Measurements from ENCODE around the gene SDK2.

Gene SDK2

DNA sequence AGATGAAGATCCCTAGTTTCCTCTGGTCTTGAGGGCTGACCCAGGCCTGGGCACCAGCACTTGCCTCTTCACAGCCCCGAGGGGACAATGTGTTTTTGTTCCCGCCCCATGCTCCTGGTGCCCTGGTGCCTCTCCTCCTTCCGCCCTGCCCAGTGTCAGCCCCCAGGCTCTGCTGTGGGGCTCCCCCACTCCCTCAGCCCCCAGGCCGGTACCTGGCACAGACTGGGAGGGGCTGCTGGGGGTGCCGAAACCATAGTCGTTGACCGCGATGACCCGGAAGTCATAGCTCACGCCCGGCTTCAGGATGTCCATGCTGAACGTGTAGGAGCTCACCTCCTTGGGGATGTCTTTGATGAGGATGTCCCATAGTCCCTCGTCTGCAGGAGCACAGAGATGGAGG, 292.0 kb downstream of the SDK2 start:
- no peaks in the 10 kb centered on the region for H3K4me1 Mint-ChIP-seq
- ATAC-seq (ENCODE audit: low read depth) (no peak), DNase-seq (ENCODE audit: low spot score in 2 of 2) (no peak)
- H3K36me3 Mint-ChIP-seq, result peaks cover 21% of the 10 kb centered on the region
- H3K4me3 Mint-ChIP-seq, result no peak overlapping the region
- no peaks in the 10 kb centered on the region for H3K27me3 Mint-ChIP-seq
- H3K9me3 Mint-ChIP-seq, result no peaks in the 10 kb centered on the region
- no peak overlapping the region for H3K27ac Mint-ChIP-seq

DNA sequence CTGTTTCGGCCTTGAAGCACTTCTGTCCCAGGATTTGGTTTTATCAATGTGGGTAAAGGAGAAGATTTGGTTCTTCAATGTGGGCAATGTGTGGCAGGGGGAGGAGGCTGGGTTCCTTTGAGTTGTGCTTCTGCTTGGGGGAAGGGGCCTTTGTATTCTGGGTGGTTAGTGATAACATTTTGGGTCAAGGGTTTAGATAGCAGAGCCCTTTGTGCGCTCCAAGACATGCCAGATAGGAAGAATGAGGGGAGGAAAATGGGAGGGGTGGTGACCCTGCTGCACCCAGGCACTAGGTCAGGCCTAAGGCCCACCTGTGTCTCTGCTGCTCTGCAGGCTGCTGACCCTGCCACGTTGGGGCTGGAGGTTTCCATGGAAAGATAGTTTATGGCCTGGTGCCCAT, 292.5 kb downstream of the SDK2 start:
- no peak overlapping the region for H3K27ac Mint-ChIP-seq

DNA sequence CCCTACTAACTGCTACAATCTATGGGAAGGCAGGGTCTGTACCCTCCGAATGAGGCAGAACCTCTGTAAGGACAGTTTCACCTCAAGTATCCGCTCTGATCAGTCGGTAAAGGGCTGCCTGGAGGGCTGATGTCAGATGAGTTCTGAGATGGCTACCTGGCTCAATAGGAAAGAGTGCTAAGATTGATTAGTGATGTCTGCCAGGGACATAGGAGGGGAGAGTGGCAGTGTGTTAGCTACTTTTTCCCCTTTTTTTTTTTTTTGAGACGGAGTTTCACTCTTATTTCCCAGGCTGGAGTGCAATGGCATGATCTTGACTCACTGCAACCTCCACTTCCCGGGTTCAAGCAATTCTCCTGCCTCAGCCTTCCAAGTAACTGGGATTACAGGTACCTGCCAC, 293.4 kb downstream of the SDK2 start:
- Mint-ChIP-seq H3K27ac (no peak overlapping the region), H3K4me3 (no peak overlapping the region), H3K4me1 (no peaks in the 10 kb centered on the region), H3K27me3 (no peaks in the 10 kb centered on the region), H3K36me3 (peaks cover 21% of the 10 kb centered on the region), H3K9me3 (no peaks in the 10 kb centered on the region)
- DNase-seq (ENCODE audit: low spot score in 2 of 2), result no peak
- ATAC-seq (ENCODE audit: low read depth), result no peak

More for the DNA sequence above, 292.5 kb downstream of the SDK2 start:
- Mint-ChIP-seq H3K36me3 (peaks cover 21% of the 10 kb centered on the region), H3K27me3 (no peaks in the 10 kb centered on the region), H3K4me1 (no peaks in the 10 kb centered on the region), H3K9me3 (no peaks in the 10 kb centered on the region), H3K4me3 (no peak overlapping the region)
- no peak for ATAC-seq (ENCODE audit: low read depth)
- DNase-seq (ENCODE audit: low spot score in 2 of 2), result no peak

DNA sequence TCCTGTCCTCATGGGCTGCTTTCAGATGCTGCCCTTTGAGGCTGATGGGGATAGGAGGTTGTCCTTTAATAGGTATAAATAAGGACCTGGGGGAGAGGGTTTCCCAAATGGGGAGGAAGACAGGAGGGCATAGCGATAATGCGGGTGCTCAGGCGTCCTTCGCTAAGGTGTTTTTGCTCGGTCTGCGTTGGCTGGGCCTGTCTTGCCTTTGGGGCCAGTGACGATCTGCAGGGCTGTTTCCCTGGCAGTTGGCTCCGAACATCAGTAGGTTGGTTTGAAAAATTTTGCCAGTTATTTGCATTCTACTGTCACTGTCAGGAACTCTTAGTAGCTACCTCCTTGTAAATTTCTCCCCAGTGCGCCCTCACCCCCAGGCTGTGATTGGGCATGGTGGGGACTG, 294.6 kb downstream of the SDK2 start:
- DNase-seq (ENCODE audit: low spot score in 2 of 2) (no peak), ATAC-seq (ENCODE audit: low read depth) (no peak)
- Mint-ChIP-seq H3K36me3 (peaks cover 20% of the 10 kb centered on the region), H3K27ac (no peak overlapping the region), H3K27me3 (no peaks in the 10 kb centered on the region), H3K4me1 (no peaks in the 10 kb centered on the region), H3K4me3 (no peak overlapping the region), H3K9me3 (no peaks in the 10 kb centered on the region)

DNA sequence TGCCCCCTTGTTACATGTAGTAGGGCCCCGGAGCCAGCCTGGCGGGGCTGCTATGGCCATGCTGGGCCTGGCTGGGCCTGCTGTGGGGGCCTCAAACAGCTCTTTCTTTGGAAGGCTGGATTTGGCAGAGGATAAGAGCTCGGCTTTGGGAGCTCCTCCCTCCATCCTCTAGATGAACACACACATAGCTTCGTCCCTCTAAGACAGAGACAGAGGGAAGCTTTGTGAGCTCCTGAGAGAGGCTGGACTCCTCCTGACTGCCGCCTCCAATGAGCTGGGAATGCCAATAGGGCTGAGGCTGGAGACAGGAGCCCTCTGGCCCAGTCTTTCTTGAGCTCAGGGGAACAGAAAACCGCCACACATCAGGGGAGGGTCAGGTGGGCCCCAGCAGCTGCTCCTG, 295.1 kb downstream of the SDK2 start:
- Mint-ChIP-seq H3K27me3 (no peaks in the 10 kb centered on the region), H3K36me3 (peaks cover 19% of the 10 kb centered on the region), H3K27ac (no peak overlapping the region), H3K9me3 (no peaks in the 10 kb centered on the region), H3K4me3 (no peak overlapping the region), H3K4me1 (no peaks in the 10 kb centered on the region)
- ATAC-seq (ENCODE audit: low read depth), result no peak
- no peak for DNase-seq (ENCODE audit: low spot score in 2 of 2)

DNA sequence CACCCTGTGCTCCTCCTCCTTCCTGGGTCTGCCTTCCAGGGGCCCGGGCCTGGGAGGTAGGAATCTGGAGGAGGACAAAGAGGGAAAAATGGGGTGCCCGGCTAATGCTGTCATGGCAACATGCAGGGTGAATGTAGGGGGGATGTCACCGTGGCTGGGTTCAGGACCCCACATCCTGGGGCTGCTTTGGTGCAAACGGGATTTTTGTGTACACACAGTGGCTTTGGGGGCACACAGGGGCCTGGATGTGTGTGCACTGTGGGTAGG, 295.5 kb downstream of the SDK2 start:
- H3K27me3 Mint-ChIP-seq, result no peaks in the 10 kb centered on the region

DNA sequence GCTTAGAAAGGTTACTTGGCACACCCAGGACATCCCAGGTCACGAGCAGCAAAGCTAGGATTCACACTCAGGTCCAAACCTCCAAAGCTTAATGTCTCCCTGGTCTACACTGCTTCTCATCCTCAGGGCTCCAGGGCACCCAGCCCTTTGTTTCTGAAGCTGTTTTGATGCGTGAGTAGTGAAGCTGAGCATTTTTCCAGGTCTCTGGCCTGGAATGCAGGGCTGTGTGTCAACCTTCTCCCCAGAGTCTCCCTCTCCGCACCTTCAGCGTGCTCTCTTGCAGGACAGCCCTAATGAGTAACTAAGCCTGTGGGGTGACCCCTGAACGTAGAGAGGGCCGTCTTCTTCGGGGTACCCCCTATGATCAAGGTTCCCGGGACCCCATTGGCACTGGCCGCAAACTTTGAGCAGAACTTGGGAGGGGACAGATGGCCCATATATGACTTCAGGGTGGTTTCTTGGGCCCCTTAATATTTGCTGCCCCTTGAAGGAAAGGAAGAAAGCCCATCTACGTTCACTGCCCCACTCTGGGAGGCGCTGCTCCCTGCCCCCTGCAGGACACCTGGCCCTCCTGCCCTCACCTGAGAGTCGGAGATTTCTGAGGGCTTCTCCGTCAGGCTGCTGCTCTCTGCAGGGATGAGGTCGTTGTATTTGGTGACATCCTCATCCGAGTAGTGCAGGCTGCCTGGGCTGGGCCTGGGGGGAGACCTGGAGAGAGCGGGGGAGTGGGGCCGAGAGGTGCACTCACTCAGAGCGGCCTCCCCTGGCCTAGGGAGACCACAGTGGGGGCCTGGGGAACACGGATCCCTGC, 296.0 kb downstream of the SDK2 start:
- Mint-ChIP-seq H3K4me1 (no peaks in the 10 kb centered on the region), H3K27me3 (no peaks in the 10 kb centered on the region), H3K4me3 (no peak overlapping the region), H3K9me3 (no peaks in the 10 kb centered on the region), H3K27ac (no peak overlapping the region), H3K36me3 (peaks cover 18% of the 10 kb centered on the region)
- DNase-seq (ENCODE audit: low spot score in 2 of 2) (no peak), ATAC-seq (ENCODE audit: low read depth) (no peak)

More for the DNA sequence above, 295.5 kb downstream of the SDK2 start:
- Mint-ChIP-seq H3K4me3 (no peak overlapping the region), H3K9me3 (no peaks in the 10 kb centered on the region), H3K36me3 (peaks cover 18% of the 10 kb centered on the region), H3K4me1 (no peaks in the 10 kb centered on the region), H3K27ac (no peak overlapping the region)
- DNase-seq (ENCODE audit: low spot score in 2 of 2) (no peak), ATAC-seq (ENCODE audit: low read depth) (no peak)

DNA sequence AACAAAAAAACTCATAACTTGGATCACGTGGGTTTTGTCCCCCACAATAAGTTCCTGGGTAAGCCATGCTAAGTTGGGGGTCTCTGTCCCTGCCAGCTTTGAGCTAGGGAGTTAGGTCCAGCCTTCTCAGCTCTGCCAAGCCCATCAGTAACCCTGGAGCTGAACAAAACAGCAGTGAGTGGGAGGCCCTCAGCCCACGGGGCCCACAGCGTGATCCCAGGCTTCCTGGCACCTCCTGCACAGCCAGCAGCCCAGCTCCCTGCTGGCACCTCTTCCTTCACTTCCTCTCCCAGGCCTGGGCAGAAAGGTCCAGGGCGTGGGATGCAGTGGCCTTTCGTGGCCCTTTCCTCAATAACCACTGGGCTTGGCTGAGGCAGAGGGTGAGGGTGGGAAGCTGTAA, 296.9 kb downstream of the SDK2 start:
- Mint-ChIP-seq H3K27ac (no peak overlapping the region), H3K9me3 (no peaks in the 10 kb centered on the region), H3K4me3 (no peak overlapping the region), H3K27me3 (no peaks in the 10 kb centered on the region), H3K4me1 (no peaks in the 10 kb centered on the region), H3K36me3 (peaks cover 17% of the 10 kb centered on the region)
- DNase-seq (ENCODE audit: low spot score in 2 of 2), result no peak
- no peak for ATAC-seq (ENCODE audit: low read depth)

DNA sequence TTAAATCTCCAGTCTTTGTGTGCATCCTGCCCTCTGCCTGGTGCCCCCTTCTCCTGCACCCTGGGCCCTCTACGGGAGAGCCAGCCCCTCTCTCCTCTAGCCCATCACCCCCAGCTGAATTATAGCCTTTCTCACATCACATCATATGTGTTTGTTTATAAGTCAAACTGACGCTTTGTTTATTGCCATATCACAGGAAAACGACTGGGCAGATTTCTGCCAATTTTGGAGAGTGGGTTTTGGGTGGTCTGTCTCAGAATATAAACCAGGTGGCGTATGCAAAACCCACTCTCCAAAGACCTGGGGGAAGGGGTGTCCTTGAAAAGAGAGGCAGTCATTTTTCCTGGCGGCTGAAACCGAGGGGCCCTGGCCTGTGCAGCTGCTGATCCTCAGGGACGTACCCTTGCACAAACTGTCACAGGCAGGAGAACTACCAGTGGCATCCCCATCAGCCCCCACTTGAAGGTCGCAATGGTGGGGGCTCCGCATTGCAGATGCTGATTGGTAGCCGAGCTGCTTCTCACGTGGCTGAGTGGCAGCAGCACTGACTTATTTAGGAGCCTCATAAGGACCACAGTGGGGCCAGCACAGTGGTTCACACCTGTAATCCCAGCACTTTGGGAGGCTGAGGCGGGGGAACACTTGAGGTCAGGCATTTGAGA, 297.6 kb downstream of the SDK2 start:
- no peak overlapping the region for H3K4me3 Mint-ChIP-seq
- DNase-seq (ENCODE audit: low spot score in 2 of 2) (no peak), ATAC-seq (ENCODE audit: low read depth) (no peak)
- no peaks in the 10 kb centered on the region for H3K9me3 Mint-ChIP-seq
- H3K27ac Mint-ChIP-seq, result no peak overlapping the region
- H3K36me3 Mint-ChIP-seq, result peaks cover 16% of the 10 kb centered on the region
- no peaks in the 10 kb centered on the region for H3K27me3 Mint-ChIP-seq
- H3K4me1 Mint-ChIP-seq, result no peaks in the 10 kb centered on the region

DNA sequence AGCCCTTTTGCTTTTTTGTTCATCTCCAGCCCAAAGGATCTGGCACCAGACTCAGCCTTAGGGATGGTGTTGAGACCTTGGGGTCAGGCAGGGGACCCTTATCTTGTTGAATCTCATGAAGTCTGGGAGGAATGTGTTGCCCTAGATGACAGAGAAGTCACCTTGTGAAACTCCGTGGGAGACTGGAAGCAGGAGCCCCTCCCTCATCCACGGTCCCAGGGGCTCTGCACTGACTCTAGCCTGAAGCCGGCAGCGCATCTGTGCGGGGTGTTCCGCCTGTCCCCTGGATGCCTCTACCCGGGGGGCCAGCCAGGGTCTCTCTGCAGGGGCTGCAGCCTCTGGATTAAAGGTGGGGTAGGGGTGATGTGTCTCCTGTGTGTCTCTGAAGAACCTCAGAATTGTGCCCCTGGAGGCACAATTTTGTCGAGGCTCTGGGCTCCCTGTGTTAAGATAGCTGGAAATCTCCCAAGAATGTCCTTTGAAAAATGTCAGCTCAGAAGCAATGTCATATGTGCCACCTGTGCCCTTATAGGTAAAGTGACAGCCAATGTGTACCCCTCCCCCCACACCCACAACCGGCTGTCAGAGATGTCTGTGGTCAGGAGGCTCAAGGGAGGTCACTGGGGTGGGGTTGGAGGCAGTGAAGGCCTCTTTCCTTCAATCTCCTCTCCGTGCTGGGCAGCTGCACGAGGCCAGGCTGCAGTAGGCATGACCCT, 300.3 kb downstream of the SDK2 start:
- Mint-ChIP-seq H3K27me3 (no peaks in the 10 kb centered on the region), H3K9me3 (no peaks in the 10 kb centered on the region), H3K36me3 (peaks cover 7% of the 10 kb centered on the region), H3K27ac (no peak overlapping the region), H3K4me3 (no peak overlapping the region), H3K4me1 (no peaks in the 10 kb centered on the region)
- ATAC-seq (ENCODE audit: low read depth) (no peak), DNase-seq (ENCODE audit: low spot score in 2 of 2) (no peak)

DNA sequence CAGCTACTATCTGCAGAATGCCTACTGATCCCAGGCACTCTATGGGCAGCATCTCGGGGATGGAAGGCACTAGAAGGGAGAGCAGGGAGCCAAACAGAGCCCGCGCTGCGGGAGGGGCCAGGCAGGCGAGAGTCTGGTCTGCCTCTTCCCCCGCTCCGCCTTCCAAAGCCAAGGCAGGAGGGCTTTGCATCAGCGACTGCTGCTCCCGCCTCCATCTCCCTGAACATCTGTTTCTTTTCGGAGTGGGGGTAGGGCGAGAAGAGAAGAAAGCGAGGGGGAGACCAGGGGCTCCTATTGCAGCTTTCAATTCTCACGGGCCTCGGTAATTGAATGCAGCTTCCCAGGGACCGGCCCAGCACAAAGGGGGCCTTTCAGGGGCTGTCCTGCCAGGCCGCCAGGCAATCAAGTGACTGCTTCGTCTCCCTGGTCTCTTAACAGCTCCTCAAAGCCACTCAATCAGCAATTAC, 301.0 kb downstream of the SDK2 start:
- Mint-ChIP-seq H3K27ac (no peak overlapping the region), H3K4me3 (no peak overlapping the region)
- no peak for DNase-seq (ENCODE audit: low spot score in 2 of 2)

DNA sequence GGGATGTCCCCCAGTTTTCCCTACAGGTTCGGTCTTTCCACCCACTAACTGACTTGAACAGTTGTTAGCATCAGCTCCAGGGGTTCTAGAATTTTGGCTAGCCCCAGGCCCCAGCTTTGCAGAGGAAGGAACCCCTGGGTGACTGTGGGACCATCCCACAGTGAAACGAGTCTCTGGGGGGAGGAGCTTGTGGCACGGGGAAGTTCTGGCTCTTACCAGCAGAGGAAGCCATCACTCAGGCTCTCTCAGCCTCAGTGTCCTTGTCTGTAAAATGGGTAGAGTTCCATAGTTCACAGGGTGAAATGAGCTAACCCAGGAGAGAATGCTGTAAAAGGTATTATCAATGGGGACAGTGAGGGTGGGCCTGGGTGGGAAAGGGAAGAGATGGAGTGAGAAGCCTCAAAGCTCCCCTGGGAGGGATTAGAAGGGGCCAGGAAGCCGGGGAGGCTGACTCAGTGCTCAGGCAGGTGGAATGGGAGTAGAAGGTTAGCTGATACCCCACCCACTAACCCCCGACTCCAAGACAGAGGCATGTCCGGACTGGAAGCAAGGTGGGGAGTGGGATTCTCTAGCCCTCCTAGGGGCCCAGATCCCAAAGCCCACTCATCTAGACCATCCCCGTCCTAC, 301.6 kb downstream of the SDK2 start:
- Mint-ChIP-seq H3K9me3 (no peaks in the 10 kb centered on the region), H3K4me3 (no peak overlapping the region), H3K27me3 (no peaks in the 10 kb centered on the region), H3K4me1 (no peaks in the 10 kb centered on the region), H3K27ac (no peak overlapping the region), H3K36me3 (peaks cover 6% of the 10 kb centered on the region)
- no peak for ATAC-seq (ENCODE audit: low read depth)
- DNase-seq (ENCODE audit: low spot score in 2 of 2), result no peak

More for the DNA sequence above, 301.0 kb downstream of the SDK2 start:
- ATAC-seq (ENCODE audit: low read depth), result no peak
- peaks cover 8% of the 10 kb centered on the region for H3K36me3 Mint-ChIP-seq
- H3K4me1 Mint-ChIP-seq, result no peaks in the 10 kb centered on the region
- no peaks in the 10 kb centered on the region for H3K27me3 Mint-ChIP-seq
- H3K9me3 Mint-ChIP-seq, result no peaks in the 10 kb centered on the region

DNA sequence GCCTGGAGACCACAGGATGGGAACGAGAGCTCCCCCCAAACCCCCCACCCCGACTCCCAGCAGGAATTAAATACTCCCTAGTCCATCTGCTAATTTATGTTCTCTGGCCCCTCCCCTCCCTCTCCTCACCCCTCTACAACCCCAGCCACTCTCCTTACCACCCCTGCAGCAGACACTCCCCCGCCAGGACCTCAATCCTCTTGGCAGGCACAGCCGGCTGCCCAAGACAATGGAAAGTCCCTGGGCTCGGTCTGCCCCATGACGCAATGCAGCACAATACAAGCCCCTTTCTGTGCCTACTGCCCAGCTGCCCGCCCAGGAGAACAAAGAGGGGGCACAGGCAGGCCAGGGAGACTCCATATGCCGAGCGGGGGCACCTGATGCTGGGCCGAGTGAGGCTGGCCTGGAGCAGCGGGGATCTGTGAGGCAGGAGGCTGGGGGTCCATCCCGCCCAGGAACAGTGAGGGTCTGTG, 302.2 kb downstream of the SDK2 start:
- no peaks in the 10 kb centered on the region for H3K9me3 Mint-ChIP-seq
- ATAC-seq (ENCODE audit: low read depth), result no peak
- DNase-seq (ENCODE audit: low spot score in 2 of 2), result no peak
- H3K4me3 Mint-ChIP-seq, result no peak overlapping the region
- H3K27me3 Mint-ChIP-seq, result no peaks in the 10 kb centered on the region
- peaks cover 6% of the 10 kb centered on the region for H3K36me3 Mint-ChIP-seq
- no peaks in the 10 kb centered on the region for H3K4me1 Mint-ChIP-seq
- H3K27ac Mint-ChIP-seq, result no peak overlapping the region

Measured in memory B cell (primary cell).